Stimulated activated memory B cell treated with anti-CD40 and anti-IgM and Interleukin-4, amounts not matched to agents 10 μg/mL and 1 μg/mL and 100 μg/mL, for 72 hours (primary cell): ENCODE measurements around the gene P2RY2.
"Not testable (repeated sequence)": the region's sequence is repeated elsewhere in the genome, so short reads cannot be mapped to it uniquely, and the experiment has no call there.

ENCODE experiments used
- ATAC-seq: fragments of 150-1000 bp; cut with Tn5 transposase; 2 replicates; pipeline ENCODE4 v1.10.0; 2021
- H3K27ac Mint-ChIP-seq: one replicate; pipeline ENCODE4 v1.8.0; 2022; ENCODE audit warnings: mild to moderate bottlenecking, mixed read lengths
- H3K27me3 Mint-ChIP-seq: one replicate; pipeline ENCODE4 v1.8.0; 2022; ENCODE audit warnings: mixed read lengths
- H3K36me3 Mint-ChIP-seq: one replicate; pipeline ENCODE4 v1.8.0; 2022; ENCODE audit warnings: mixed read lengths
- H3K4me1 Mint-ChIP-seq: one replicate; pipeline ENCODE4 v1.8.0; 2022; ENCODE audit warnings: mixed read lengths
- H3K4me3 Mint-ChIP-seq: one replicate; pipeline ENCODE4 v1.8.0; 2022; ENCODE audit warnings: mild to moderate bottlenecking, moderate library complexity, mixed read lengths
- H3K9me3 Mint-ChIP-seq: one replicate; pipeline ENCODE4 v1.8.0; 2022; ENCODE audit warnings: mixed read lengths

Gene P2RY2

DNA sequence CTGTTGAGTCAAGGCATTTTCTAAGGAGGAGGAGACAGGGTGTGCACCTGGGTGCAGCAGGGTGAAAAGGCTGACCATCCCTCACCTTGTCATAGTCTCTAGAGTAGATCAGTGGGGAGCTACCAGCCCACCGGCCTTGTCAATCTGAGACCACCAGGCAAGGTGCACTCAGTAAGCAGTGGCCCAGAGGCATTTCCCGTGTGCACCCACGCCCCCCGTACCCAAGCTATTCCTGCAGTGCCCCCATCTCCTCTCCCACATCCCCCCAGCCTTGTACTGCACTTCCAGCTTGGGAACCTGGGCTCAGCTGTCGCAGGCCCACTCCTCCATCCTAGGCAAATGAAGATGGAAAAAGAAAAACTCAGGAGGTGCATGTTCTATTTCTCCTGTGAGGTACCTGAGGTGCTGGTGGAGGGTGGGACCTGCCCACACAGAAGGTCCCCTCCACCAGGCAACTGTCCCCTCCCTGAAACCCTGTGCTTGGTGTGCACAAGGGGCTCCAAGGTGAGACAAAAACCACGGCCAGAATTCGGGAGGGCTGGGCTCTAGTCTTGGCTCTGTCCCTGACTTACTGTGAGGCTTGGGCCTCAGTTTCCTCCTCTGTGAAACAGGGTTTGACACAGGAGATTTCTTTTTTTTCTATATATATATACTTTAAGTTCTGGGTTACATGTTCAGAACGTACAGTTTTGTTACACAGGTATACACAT lies 8.4 kb downstream of the P2RY2 start:
- Mint-ChIP-seq H3K9me3 (no peaks in the 10 kb centered on the region), H3K27me3 (no peaks in the 10 kb centered on the region), H3K4me3 (no peak overlapping the region), H3K36me3 (no peaks in the 10 kb centered on the region), H3K4me1 (no peaks in the 10 kb centered on the region), H3K27ac (no peak overlapping the region)
- no peak for ATAC-seq

DNA sequence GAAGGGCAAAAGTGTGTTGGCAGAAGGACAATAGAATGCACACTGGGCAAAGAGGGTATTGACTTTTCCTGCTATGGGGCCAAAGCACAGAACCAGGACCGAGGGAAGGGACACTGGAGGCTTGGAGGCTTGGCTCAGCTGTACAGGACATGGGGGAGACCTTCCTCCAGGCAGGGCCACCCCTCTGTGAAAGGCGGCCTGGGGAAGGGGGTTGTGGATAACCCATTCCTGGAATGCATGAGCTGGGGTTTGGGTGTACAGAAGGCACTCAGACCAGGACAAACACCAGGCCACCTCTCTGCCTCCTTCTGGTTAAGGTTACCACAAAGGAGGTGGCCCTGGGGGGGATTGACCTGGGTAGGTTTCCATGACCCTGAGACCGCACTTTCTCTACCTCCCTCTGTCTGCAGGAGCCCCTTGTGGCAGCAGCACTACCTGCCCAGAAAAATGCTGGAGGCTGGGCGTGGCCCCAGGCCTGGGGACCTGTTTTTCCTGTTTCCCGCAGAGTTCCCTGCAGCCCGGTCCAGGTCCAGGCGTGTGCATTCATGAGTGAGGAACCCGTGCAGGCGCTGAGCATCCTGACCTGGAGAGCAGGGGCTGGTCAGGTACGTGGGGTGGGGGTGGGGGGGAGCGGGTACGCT lies 9.6 kb downstream of the P2RY2 start:
- Mint-ChIP-seq H3K9me3 (no peaks in the 10 kb centered on the region), H3K27me3 (no peaks in the 10 kb centered on the region), H3K4me1 (no peaks in the 10 kb centered on the region), H3K27ac (no peak overlapping the region), H3K36me3 (no peaks in the 10 kb centered on the region), H3K4me3 (no peak overlapping the region)
- ATAC-seq: no peak

DNA sequence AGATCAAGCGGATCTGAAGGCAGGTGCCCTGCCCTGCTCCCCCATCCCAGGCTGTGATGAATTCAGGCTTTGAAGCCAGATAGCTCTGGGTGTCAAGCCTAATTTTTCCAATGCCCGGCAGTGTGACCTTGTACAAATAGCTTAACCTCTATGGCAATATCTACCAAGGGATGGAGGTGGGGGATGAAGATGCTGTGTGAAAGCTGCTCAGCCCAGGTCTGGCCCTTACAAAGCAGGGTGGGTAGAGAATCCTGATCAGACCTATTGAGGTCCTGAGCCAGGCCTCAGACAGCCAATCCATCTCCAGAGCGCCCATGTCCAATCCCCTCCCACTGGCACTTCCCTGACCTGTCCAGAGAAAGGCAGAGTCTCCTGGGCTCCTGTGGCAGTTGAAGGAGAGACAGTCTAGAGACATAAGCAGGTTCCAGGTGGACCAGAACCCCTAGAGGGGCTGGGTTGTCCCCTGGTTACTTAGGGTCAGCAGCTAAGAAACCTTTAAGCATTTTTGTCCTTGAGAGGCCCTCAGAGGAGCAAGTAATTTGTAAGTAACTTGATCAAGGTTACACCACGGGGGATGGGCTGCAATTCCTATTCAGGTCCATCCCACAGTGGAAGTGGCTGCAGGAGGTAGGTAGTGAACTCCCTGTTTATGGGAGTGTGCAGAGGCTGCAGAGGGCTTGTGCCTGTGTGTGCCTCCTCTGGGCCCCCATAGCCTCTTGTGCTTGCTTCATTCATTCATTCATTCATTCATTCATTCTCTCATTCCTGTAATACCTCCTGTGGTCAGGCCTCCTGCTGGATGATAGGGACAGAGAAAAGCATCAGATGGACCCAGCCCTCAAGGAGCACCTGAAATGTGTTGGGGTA lies 10.4 kb downstream of the P2RY2 start:
- no peaks in the 10 kb centered on the region for H3K9me3 Mint-ChIP-seq
- H3K27me3 Mint-ChIP-seq: no peaks in the 10 kb centered on the region
- H3K27ac Mint-ChIP-seq: no peak overlapping the region
- H3K36me3 Mint-ChIP-seq: no peaks in the 10 kb centered on the region
- no peak for ATAC-seq
- no peaks in the 10 kb centered on the region for H3K4me1 Mint-ChIP-seq
- H3K4me3 Mint-ChIP-seq: no peak overlapping the region

DNA sequence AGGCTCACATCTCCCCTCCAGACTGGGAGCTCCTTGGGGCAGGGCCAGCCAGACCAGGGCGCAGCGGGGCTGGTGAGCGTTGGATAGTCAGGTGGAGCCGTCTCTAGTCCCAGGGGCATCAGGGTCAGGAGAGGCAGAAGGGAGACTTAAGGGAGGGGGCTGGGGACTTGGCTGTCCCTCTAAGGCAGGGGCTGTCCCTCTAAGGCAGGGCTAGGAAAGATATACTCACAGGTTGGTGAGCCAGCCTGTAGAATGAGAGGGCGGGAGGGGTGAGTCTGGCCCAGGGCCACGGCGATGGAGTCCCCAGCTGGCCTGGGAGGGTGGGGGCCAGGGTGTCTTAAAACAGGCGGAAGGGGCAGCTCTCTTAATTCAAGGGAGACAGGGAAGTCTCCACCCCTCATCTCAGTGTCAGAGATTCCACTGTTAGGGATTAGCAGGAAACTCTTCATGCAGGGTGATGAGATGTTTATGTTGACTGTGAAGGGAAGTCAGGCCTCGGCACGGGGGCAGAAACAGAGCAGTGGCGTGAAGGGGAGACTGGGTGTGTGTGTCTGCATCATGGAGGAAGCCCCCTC lies 11.3 kb downstream of the P2RY2 start:
- ATAC-seq: no peak
- Mint-ChIP-seq H3K9me3 (no peaks in the 10 kb centered on the region), H3K27ac (no peak overlapping the region), H3K36me3 (no peaks in the 10 kb centered on the region), H3K4me1 (no peaks in the 10 kb centered on the region), H3K4me3 (no peak overlapping the region), H3K27me3 (no peaks in the 10 kb centered on the region)

DNA sequence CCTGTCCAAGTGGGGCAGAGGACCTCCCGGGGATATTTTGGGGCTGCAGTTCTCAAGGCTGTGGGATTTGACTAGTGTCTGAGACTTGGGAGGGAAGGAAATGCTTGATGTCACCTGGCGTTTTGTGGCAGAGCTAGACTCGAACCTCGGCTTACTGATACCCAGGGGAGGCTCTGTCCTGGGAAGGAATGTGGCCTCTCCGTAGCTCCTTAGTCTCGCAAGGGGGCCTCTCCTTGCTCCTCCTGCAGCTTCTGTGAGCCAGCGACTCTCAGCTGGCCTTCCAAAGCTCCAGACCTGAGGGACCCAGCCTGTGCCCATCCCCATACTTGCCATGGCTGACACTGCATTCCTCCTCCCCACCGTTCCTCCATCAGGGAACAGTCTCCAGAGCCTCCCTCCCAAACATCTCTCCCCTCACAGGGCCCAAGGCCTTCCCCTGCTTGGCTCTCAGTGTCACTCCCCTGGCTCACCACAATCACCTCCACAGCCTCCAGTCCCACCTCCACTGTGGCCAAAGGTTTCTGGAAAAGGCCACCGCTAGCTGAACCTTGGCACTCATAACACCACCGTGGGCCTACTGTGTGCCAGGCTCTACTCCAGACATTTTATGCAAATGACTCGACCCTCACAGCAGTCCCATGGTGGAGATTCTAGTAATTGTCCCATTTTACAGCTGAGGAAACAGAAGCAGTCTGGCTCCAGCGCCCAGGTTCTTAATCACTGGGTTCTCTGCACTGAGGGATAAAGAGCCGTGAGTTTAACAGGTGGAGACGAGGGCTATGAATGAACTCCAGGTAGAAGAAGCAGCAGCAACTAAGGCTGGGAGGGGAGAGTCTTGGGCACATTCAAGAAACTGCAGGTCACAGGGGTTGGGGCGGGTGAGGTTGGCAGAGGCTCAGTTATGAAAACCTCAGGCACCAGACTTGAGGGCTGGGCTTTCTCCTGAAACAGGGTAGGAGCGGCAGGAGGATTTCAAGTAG lies 12.1 kb downstream of the P2RY2 start:
- H3K36me3 Mint-ChIP-seq: no peaks in the 10 kb centered on the region
- no peak for ATAC-seq
- H3K27ac Mint-ChIP-seq: no peak overlapping the region
- H3K27me3 Mint-ChIP-seq: no peaks in the 10 kb centered on the region
- no peaks in the 10 kb centered on the region for H3K4me1 Mint-ChIP-seq
- H3K9me3 Mint-ChIP-seq: no peaks in the 10 kb centered on the region
- H3K4me3 Mint-ChIP-seq: no peak overlapping the region

DNA sequence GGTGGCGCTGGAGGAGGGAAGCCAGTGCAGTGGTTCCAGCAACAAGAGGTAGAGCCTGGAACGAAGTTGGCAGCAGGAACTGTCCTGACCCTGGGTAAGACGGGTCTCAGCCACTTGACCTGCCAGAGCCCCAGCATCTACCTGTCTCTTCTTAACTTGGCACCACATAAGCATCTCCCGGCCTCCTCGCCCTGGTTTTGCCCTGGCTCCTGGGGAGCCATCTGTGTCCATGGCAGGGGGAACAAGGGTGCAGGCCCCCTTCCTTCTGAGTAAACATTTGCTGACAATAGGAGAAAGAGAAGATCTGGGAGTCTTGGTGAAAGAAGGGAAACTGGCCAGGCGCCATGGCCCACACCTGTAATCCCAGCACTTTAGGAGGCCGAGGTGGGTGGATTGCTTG lies 12.8 kb downstream of the P2RY2 start:
- no peaks in the 10 kb centered on the region for H3K4me1 Mint-ChIP-seq
- no peak overlapping the region for H3K27ac Mint-ChIP-seq
- no peaks in the 10 kb centered on the region for H3K27me3 Mint-ChIP-seq
- no peaks in the 10 kb centered on the region for H3K36me3 Mint-ChIP-seq
- H3K4me3 Mint-ChIP-seq: no peak overlapping the region
- H3K9me3 Mint-ChIP-seq: no peaks in the 10 kb centered on the region
- ATAC-seq: no peak

DNA sequence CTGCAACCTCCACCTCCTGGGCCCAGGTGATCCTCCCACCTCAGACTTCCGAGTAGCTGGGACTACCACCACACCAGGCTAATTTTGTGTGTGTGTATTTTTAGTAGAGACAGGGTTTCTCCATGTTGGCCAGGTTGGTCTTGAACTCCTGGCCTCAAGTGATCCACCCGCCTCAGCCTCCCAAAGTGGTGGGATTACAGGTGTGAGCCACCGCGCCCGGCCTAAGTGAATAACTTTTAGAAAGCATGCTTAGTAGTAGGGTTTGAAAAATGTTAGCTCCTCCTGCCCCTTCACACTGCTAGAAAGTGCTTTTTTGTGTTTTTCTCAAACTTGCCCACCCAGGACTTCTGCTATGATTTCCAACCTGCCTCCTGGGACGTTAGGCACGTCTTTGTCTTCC lies 14.4 kb downstream of the P2RY2 start:
- H3K27ac Mint-ChIP-seq, H3K27me3 Mint-ChIP-seq, H3K36me3 Mint-ChIP-seq, H3K9me3 Mint-ChIP-seq, H3K4me3 Mint-ChIP-seq, H3K4me1 Mint-ChIP-seq, ATAC-seq: not testable (repeated sequence)

DNA sequence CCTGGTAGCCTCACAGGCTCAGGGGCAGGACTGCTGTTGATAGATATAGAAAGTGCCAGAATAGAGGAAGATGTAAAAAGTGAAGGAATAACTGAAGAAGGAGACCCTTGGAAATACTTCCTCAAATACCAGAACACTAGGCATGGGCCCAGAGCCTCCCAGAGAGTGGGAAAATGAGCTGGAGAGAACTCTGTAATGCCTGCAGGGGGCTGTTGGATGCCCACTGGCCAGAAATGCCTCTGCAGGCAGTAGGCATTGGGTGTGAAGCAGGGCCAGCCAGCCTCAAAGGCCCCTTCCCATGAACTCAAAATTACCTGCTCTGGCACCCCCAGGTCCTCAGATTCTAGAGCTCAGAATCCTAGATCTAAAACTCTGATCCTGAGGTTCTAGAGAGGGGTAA lies 15.1 kb downstream of the P2RY2 start:
- Mint-ChIP-seq H3K27ac (no peak overlapping the region), H3K4me1 (peaks cover 6% of the 10 kb centered on the region), H3K9me3 (no peaks in the 10 kb centered on the region), H3K4me3 (no peak overlapping the region), H3K27me3 (no peaks in the 10 kb centered on the region), H3K36me3 (no peaks in the 10 kb centered on the region)
- ATAC-seq: no peak

DNA sequence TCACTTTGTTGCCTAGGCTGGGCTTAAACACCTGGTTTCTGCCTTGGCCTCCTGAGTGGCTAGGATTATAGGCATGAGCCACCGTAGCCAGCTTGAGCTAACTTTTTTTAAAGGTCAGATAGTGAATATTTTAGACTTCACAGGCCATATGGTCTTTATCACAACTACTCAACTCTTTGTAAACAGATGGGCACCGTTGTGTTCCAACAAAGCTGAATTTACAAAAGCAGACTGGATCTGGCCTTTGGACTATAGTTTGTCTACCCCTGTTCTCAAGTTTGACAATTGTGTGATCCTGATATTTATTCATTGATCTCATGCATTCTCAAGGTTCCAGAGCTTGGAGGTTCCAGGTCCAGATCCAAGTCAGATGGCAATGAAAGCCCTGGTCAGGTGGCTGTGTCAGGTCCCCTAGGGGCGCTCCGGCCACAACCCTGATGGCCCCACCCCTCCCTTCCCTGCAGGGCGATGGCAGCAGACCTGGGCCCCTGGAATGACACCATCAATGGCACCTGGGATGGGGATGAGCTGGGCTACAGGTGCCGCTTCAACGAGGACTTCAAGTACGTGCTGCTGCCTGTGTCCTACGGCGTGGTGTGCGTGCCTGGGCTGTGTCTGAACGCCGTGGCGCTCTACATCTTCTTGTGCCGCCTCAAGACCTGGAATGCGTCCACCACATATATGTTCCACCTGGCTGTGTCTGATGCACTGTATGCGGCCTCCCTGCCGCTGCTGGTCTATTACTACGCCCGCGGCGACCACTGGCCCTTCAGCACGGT lies 15.8 kb downstream of the P2RY2 start:
- Mint-ChIP-seq H3K27ac (no peak overlapping the region), H3K9me3 (no peaks in the 10 kb centered on the region), H3K4me1 (peaks cover 6% of the 10 kb centered on the region), H3K27me3 (no peaks in the 10 kb centered on the region), H3K36me3 (no peaks in the 10 kb centered on the region), H3K4me3 (no peak overlapping the region)
- ATAC-seq: no peak

DNA sequence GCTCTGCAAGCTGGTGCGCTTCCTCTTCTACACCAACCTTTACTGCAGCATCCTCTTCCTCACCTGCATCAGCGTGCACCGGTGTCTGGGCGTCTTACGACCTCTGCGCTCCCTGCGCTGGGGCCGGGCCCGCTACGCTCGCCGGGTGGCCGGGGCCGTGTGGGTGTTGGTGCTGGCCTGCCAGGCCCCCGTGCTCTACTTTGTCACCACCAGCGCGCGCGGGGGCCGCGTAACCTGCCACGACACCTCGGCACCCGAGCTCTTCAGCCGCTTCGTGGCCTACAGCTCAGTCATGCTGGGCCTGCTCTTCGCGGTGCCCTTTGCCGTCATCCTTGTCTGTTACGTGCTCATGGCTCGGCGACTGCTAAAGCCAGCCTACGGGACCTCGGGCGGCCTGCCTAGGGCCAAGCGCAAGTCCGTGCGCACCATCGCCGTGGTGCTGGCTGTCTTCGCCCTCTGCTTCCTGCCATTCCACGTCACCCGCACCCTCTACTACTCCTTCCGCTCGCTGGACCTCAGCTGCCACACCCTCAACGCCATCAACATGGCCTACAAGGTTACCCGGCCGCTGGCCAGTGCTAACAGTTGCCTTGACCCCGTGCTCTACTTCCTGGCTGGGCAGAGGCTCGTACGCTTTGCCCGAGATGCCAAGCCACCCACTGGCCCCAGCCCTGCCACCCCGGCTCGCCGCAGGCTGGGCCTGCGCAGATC lies 16.5 kb downstream of the P2RY2 start:
- no peaks in the 10 kb centered on the region for H3K36me3 Mint-ChIP-seq
- no peak overlapping the region for H3K4me3 Mint-ChIP-seq
- ATAC-seq: peak; percentile 17
- no peak overlapping the region for H3K27ac Mint-ChIP-seq
- H3K9me3 Mint-ChIP-seq: no peaks in the 10 kb centered on the region
- H3K27me3 Mint-ChIP-seq: no peaks in the 10 kb centered on the region
- peaks cover 6% of the 10 kb centered on the region for H3K4me1 Mint-ChIP-seq

DNA sequence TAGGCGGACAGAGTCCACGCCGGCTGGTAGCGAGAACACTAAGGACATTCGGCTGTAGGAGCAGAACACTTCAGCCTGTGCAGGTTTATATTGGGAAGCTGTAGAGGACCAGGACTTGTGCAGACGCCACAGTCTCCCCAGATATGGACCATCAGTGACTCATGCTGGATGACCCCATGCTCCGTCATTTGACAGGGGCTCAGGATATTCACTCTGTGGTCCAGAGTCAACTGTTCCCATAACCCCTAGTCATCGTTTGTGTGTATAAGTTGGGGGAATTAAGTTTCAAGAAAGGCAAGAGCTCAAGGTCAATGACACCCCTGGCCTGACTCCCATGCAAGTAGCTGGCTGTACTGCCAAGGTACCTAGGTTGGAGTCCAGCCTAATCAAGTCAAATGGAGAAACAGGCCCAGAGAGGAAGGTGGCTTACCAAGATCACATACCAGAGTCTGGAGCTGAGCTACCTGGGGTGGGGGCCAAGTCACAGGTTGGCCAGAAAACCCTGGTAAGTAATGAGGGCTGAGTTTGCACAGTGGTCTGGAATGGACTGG lies 17.2 kb downstream of the P2RY2 start:
- Mint-ChIP-seq H3K27me3 (no peaks in the 10 kb centered on the region), H3K9me3 (no peaks in the 10 kb centered on the region), H3K4me3 (no peak overlapping the region), H3K36me3 (no peaks in the 10 kb centered on the region), H3K27ac (no peak overlapping the region), H3K4me1 (peaks cover 6% of the 10 kb centered on the region)
- no peak for ATAC-seq

DNA sequence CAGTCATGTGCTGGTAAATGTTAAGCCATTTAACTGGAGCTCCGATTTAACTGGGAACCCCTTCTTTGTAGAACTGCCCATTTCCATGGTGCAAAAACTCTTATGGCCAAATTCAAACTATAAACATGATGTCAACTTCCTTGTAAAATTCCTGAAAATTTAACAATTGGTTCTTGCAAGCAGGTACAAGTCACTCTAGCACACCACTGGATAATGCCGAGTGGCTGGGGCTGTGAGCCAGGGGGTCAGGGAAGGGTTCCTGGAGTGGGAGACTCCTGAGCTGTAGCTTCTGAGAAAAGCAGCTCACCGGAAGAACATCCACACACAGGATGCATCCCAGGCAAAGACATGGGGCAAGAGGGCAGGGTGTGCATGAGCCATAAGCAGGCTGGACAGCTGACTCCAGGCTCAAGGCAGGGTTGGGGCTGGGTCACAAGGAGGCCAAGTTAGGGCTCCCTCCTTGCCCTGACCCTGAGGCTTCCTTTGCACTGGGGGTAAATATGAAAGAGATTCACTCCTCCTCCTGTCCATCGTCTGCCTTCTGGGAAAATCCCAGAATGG lies 18.2 kb downstream of the P2RY2 start:
- no peaks in the 10 kb centered on the region for H3K9me3 Mint-ChIP-seq
- peaks cover 6% of the 10 kb centered on the region for H3K4me1 Mint-ChIP-seq
- H3K27me3 Mint-ChIP-seq: no peaks in the 10 kb centered on the region
- no peak overlapping the region for H3K4me3 Mint-ChIP-seq
- ATAC-seq: no peak
- no peak overlapping the region for H3K27ac Mint-ChIP-seq
- H3K36me3 Mint-ChIP-seq: no peaks in the 10 kb centered on the region

DNA sequence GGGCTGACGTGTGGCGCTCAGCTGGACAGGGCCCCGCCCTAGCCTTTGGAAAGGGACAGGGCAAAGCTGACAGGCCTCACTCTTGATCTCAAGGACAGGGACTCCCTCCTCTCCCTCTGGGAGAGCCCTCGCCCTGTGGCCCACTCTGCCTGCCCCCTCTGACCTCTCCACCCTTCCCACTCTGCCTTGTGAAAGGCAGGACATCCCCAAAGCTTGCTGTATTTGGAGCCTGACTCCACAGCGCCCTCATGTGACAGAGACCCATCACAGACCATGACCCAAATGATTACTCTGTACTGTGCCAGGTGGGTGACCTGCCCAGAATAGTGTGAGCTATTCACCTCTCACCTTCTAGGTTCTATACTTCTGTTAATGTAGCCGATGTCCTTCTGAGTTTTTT lies 18.8 kb downstream of the P2RY2 start:
- Mint-ChIP-seq H3K36me3 (no peaks in the 10 kb centered on the region), H3K27me3 (no peaks in the 10 kb centered on the region), H3K4me3 (no peak overlapping the region), H3K27ac (no peak overlapping the region), H3K9me3 (no peaks in the 10 kb centered on the region), H3K4me1 (peaks cover 6% of the 10 kb centered on the region)
- ATAC-seq: peak; percentile 53
